ENCODE measurements around the gene RTN3.

RTN3 gene

GRCh38 chr11:63705526-63705925 is 24.2 kb downstream of the RTN3 start:
- TF ChIP-seq CREB5 (CRISPR knock-in tag; IDR thresholded peaks at IDR 0.05; ENCODE audit: low read depth) (no peak), TCF4 (CRISPR knock-in tag; IDR thresholded peaks at IDR 0.05; ENCODE audit: borderline replicate concordance) (no peak), TSHZ2 (CRISPR knock-in tag; IDR thresholded peaks at IDR 0.05) (no peak), ARNTL (CRISPR knock-in tag; IDR thresholded peaks at IDR 0.05; ENCODE audit: borderline replicate concordance, low read depth) (no peak), ISL1 (CRISPR knock-in tag; IDR thresholded peaks at IDR 0.05) (no peak), ZC3H10 (CRISPR knock-in tag; IDR thresholded peaks at IDR 0.05) (no peak)
- ATAC-seq, result no peak

GRCh38 chr11:63708764-63709163 is 27.5 kb downstream of the RTN3 start:
- no peak for TF ChIP-seq TOX (CRISPR knock-in tag; IDR thresholded peaks at IDR 0.05; ENCODE audit: borderline replicate concordance)
- no peak for TF ChIP-seq CSDC2 (CRISPR knock-in tag; IDR thresholded peaks at IDR 0.05)
- no peak for TF ChIP-seq RARB (CRISPR knock-in tag; IDR thresholded peaks at IDR 0.05)
- TF ChIP-seq ZNF8 (CRISPR knock-in tag; IDR thresholded peaks at IDR 0.05), result no peak
- no peak for TF ChIP-seq PPARA (CRISPR knock-in tag; IDR thresholded peaks at IDR 0.05; ENCODE audit: borderline replicate concordance)
- TF ChIP-seq ESRRG (CRISPR knock-in tag; IDR thresholded peaks at IDR 0.05), result no peak
- no peak for TF ChIP-seq TCF4 (CRISPR knock-in tag; IDR thresholded peaks at IDR 0.05; ENCODE audit: borderline replicate concordance)
- no peak for TF ChIP-seq TSHZ2 (CRISPR knock-in tag; IDR thresholded peaks at IDR 0.05)
- no peak for TF ChIP-seq ZFP3 (CRISPR knock-in tag; IDR thresholded peaks at IDR 0.05)
- no peak for TF ChIP-seq ARNTL (CRISPR knock-in tag; IDR thresholded peaks at IDR 0.05; ENCODE audit: borderline replicate concordance, low read depth)
- no peak for TF ChIP-seq POU6F1 (CRISPR knock-in tag; IDR thresholded peaks at IDR 0.05; ENCODE audit: borderline replicate concordance, low read depth)
- TF ChIP-seq ISL1 (CRISPR knock-in tag; IDR thresholded peaks at IDR 0.05), result no peak
- TF ChIP-seq CREB5 (CRISPR knock-in tag; IDR thresholded peaks at IDR 0.05; ENCODE audit: low read depth), result no peak
- TF ChIP-seq OSR1 (CRISPR knock-in tag; IDR thresholded peaks at IDR 0.05), result no peak
- no peak for TF ChIP-seq ZNF565 (CRISPR knock-in tag; conservative IDR thresholded peaks at IDR 0.05; ENCODE audit: low read depth)
- TF ChIP-seq ZNF70 (CRISPR knock-in tag; IDR thresholded peaks at IDR 0.05), result no peak
- no peak for TF ChIP-seq SNAI2 (CRISPR knock-in tag; IDR thresholded peaks at IDR 0.05)
- TF ChIP-seq PATZ1 (CRISPR knock-in tag; IDR thresholded peaks at IDR 0.05; ENCODE audit: borderline replicate concordance), result no peak
- TF ChIP-seq CSRNP3 (CRISPR knock-in tag; IDR thresholded peaks at IDR 0.05), result no peak
- ATAC-seq, result no peak
